ENCODE measurements around the gene DOCK4. TPM values are rescaled to one million over a fixed set of nuclear protein-coding genes. Genes with fewer than 3 reads are reported as not detected.

Gene DOCK4
- total RNA-seq, 4 donors from 2014 or later = 14.0 to 48.1 (median 30.9) TPM

DNA sequence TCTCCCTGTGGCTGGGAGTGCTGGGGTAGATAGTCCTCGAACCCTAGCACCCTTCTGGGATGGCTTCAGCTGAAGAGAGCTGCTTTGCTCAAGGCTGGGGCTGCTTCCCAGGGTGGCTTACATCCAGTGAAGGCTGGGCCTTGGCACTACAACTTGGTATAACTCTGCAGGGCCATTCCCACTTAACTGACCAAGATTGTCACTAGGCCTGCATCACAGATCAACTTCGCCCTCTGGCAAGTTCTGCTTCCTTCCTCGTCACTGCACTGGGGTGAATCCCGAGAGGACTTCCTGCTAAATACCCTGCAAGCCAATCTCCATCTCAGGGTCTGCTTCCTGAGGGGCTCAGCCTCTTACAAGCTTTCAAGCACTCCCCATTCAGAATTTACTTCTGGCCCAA is 195.2 kb downstream of the DOCK4 start:
- 58 to 71% methylated on average over 4 of the region's 4 CpGs for WGBS, 2 donors
- no peaks in the 10 kb centered on the region for H3K27me3 ChIP-seq
- no peak overlapping the region for H3K4me3 ChIP-seq (replicated peaks in 1 of 3)
- intact Hi-C loops (cut with DNase I) = no loop called here
- H3K36me3 ChIP-seq = no peaks in the 10 kb centered on the region
- H3K4me1 ChIP-seq = peaks cover 0 to 8% of the 10 kb centered on the region in 2 donors
- DNase-seq = no peak
- no peaks in the 10 kb centered on the region for H3K9me3 ChIP-seq
- H3K27ac ChIP-seq = no peak overlapping the region
- TF ChIP-seq, protein P1, sequence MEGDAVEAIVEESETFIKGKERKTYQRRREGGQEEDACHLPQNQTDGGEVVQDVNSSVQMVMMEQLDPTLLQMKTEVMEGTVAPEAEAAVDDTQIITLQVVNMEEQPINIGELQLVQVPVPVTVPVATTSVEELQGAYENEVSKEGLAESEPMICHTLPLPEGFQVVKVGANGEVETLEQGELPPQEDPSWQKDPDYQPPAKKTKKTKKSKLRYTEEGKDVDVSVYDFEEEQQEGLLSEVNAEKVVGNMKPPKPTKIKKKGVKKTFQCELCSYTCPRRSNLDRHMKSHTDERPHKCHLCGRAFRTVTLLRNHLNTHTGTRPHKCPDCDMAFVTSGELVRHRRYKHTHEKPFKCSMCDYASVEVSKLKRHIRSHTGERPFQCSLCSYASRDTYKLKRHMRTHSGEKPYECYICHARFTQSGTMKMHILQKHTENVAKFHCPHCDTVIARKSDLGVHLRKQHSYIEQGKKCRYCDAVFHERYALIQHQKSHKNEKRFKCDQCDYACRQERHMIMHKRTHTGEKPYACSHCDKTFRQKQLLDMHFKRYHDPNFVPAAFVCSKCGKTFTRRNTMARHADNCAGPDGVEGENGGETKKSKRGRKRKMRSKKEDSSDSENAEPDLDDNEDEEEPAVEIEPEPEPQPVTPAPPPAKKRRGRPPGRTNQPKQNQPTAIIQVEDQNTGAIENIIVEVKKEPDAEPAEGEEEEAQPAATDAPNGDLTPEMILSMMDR (IDR thresholded peaks at IDR 0.05) = no peak
- TF ChIP-seq POLR2A (IDR thresholded peaks at IDR 0.05) = no peak

DNA sequence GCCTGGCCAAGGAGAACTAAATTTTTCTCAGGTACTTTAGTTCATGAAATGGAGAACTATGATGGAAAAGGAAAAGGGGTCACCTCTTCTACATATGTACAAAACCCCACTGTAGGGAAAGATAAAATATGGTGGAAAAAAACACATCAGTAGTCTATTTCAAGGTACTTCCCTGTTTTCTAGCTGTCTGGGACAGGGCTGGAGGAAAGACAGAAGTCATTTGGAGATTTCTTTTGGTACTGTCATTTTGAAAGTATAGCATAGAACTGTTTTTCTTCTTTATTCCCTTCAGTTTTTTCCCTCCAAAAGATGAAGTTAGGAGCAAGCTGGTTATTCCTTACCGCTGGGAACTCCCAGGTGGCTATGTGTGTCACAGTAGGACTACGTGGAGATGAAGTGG is 196.1 kb downstream of the DOCK4 start:
- DNase-seq = no peak
- no peak overlapping the region for H3K4me3 ChIP-seq (replicated peaks in 1 of 3)
- no peaks in the 10 kb centered on the region for H3K9me3 ChIP-seq
- intact Hi-C loops (cut with DNase I) = no loop called here
- TF ChIP-seq POLR2A (IDR thresholded peaks at IDR 0.05) = no peak
- TF ChIP-seq, protein P1 (IDR thresholded peaks at IDR 0.05) = no peak
- H3K27me3 ChIP-seq = no peaks in the 10 kb centered on the region
- H3K36me3 ChIP-seq = no peaks in the 10 kb centered on the region
- peaks cover 0 to 8% of the 10 kb centered on the region in 2 donors for H3K4me1 ChIP-seq
- no peak overlapping the region for H3K27ac ChIP-seq
- 84 to 89% methylated on average over 2 of the region's 2 CpGs for WGBS, 2 donors

DNA sequence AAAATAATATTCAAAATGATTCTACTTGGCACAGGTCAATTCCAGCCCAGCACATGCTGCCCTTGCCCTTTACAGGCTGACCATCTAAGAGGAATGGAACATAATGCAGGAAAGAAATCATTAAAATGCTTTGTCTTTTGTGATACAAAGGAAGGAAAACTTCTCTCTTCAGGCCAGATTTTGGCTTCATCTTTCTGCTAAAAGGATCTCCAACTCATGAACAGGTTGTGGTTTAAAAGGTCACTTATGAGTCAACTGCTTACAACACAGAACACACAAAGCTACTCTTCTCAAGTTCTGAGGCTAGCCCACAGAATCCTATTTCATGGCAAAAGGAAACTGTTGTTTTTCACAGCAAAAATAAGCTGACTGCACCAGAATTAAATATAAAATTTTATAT is 197.1 kb downstream of the DOCK4 start:
- Histone ChIP-seq H3K9me3 (no peaks in the 10 kb centered on the region), H3K4me1 (peaks cover 0 to 8% of the 10 kb centered on the region in 2 donors), H3K36me3 (no peaks in the 10 kb centered on the region), H3K27ac (no peak overlapping the region), H3K27me3 (no peaks in the 10 kb centered on the region), H3K4me3 (replicated peaks in 1 of 3) (no peak overlapping the region)
- no peak for DNase-seq
- TF ChIP-seq POLR2A (IDR thresholded peaks at IDR 0.05) = no peak
- TF ChIP-seq, protein P1 (IDR thresholded peaks at IDR 0.05) = no peak
- intact Hi-C loops (cut with DNase I) = no loop called here

DNA sequence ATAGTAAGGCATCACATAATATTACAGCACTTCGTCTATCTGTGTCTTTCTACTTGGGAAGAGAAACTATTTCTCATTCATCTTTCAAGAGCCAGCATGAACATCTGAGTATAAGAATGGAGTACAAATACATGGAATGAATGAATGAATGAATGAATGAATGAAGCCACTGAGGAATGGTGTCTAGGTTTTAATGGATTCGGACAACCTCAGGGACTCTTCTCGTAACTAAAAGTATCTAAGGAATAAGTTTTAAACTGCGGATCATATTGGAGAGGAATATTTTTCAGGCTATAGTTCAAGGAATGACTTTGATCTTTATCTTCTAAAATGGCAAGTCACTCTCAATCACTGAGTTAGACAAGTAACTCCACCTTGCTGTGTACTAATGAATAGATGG is 199.0 kb downstream of the DOCK4 start:
- peaks cover 0 to 8% of the 10 kb centered on the region in 2 donors for H3K4me1 ChIP-seq
- intact Hi-C loops (cut with DNase I) = no loop called here
- H3K36me3 ChIP-seq = no peaks in the 10 kb centered on the region
- no peak for TF ChIP-seq POLR2A (IDR thresholded peaks at IDR 0.05)
- TF ChIP-seq, protein P1 (IDR thresholded peaks at IDR 0.05) = no peak
- no peaks in the 10 kb centered on the region for H3K27me3 ChIP-seq
- no peak for DNase-seq
- WGBS, 2 donors = 94 to 96% methylated on average over 4 of the region's 4 CpGs
- H3K27ac ChIP-seq = no peak overlapping the region
- no peaks in the 10 kb centered on the region for H3K9me3 ChIP-seq
- H3K4me3 ChIP-seq (replicated peaks in 1 of 3) = no peak overlapping the region

DNA sequence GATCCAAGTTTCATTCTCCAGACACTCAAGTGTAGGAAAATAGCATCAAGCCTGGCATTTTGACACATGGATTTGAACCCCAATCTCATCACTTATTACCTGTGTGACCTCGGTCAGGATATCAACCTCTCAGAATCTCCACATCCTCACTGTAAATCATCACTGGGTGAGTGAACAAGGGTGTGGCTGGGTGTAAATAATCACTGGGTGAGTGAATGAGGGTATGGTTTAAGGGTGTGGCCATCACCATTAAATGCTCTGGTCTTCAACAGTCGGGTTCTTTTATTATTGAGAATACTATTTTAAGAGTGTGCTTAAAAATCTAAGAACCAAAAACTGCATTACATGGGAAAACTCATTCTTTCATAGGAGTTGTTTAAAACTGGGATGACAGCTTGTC is 200.1 kb downstream of the DOCK4 start:
- no peak for TF ChIP-seq POLR2A (IDR thresholded peaks at IDR 0.05)
- TF ChIP-seq, protein P1 (IDR thresholded peaks at IDR 0.05) = no peak
- H3K4me1 ChIP-seq = peaks cover 0 to 7% of the 10 kb centered on the region in 2 donors
- H3K27me3 ChIP-seq = no peaks in the 10 kb centered on the region
- DNase-seq = no peak
- no peak overlapping the region for H3K4me3 ChIP-seq (replicated peaks in 1 of 3)
- no peaks in the 10 kb centered on the region for H3K9me3 ChIP-seq
- intact Hi-C loops (cut with DNase I) = no loop called here
- H3K27ac ChIP-seq = no peak overlapping the region
- 90 to 91% methylated on average over 2 of the region's 2 CpGs for WGBS, 2 donors
- no peaks in the 10 kb centered on the region for H3K36me3 ChIP-seq

Data from thyroid gland (tissue), 4 donors.